AG09309 (cell line): ENCODE results near the gene DUOX1.

Experiments used
- DNase-seq: peaks from one replicate; pipeline ENCODE4 v3.0.0-alpha.2; 2010; ENCODE audit warnings: low read depth
- H3K4me3 ChIP-seq: 2 replicates; pipeline ENCODE4 v1.5.1; 2011; ENCODE audit warnings: mild to moderate bottlenecking, low read depth, low read length, moderate library complexity; ENCODE audit not compliant: control insufficient read depth
- TF ChIP-seq, protein P1 (sequence below): IDR thresholded peaks from 2 replicates; pipeline ENCODE4 v1.5.1; 2011; ENCODE audit warnings: mild to moderate bottlenecking, low read depth, low read length, inconsistent platforms; ENCODE audit not compliant: insufficient read depth, control insufficient read depth; ENCODE audit errors: missing control alignments

DUOX1 gene

DNA sequence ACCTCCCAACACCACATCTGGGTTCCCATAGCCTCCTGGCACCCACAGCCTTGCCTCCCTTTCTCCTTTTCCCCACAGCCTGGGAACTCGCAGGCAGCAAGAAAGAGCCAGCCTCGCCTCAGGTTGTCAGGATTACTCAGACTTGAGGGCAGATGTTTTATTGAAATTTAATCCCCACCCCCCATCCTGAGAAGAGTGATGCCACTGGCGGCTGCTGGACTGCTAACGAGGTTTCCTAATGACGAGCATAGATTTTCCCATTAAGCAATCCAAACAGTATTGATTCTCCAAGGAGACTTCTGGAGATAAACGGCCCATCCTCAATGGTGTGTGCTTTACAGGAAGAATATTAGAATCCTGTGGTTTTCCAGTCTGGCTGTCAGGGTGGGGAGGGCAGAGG is 44.3 kb downstream of the DUOX1 start:
- TF ChIP-seq, protein P1, sequence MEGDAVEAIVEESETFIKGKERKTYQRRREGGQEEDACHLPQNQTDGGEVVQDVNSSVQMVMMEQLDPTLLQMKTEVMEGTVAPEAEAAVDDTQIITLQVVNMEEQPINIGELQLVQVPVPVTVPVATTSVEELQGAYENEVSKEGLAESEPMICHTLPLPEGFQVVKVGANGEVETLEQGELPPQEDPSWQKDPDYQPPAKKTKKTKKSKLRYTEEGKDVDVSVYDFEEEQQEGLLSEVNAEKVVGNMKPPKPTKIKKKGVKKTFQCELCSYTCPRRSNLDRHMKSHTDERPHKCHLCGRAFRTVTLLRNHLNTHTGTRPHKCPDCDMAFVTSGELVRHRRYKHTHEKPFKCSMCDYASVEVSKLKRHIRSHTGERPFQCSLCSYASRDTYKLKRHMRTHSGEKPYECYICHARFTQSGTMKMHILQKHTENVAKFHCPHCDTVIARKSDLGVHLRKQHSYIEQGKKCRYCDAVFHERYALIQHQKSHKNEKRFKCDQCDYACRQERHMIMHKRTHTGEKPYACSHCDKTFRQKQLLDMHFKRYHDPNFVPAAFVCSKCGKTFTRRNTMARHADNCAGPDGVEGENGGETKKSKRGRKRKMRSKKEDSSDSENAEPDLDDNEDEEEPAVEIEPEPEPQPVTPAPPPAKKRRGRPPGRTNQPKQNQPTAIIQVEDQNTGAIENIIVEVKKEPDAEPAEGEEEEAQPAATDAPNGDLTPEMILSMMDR, result no peak
- H3K4me3 ChIP-seq, result no peak overlapping the region
- DNase-seq, result no peak

GRCh38 chr15:45174577-45174976 is 44.8 kb downstream of the DUOX1 start:
- DNase-seq, result no peak
- H3K4me3 ChIP-seq, result no peak overlapping the region
- TF ChIP-seq, protein P1, result no peak

- TF ChIP-seq, protein P1, result no peak
- no peak for DNase-seq
- no peak overlapping the region for H3K4me3 ChIP-seq
Measured at GRCh38 chr15:45177285-45177684, 47.5 kb downstream of the DUOX1 start.

DNA sequence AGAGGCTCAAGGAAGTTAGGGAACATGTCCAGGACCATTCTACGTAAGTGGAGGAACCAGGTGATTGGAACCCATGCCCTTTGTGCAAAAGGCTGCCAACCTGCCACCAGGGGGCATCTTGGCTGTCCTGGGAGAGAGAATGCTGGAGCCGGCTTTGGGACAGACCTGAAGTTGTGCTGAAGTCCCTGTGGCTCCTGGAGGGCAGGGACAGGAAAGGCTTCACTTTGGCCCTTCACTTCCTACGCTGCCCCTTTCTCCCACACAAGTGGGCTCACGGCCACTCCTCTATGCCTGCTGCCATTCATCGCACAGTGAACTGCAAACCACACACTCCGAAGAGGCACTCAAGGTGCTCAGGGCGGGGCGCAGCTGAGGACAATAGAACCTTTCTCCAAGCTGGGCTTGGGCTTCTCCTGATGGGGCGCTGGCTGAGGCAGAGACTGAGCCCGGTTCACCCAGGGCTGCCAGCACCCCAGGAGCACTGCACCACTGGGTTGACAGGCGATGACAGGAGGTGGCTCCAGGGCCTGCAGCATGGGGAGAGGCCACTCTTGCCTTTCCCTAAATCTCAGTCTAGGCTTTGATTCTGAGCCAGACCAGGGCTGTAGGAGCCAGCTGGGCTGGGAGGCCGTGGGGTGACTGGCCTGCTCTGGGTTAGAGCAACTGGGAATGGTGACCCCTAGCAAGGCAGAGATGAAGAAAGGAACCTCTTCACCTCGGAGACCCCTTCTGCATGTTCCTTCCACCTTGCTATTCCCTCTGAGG is 49.6 kb downstream of the DUOX1 start:
- no peak for DNase-seq
- H3K4me3 ChIP-seq, result no peak overlapping the region
- TF ChIP-seq, protein P1, result peak; percentile 56

DNA sequence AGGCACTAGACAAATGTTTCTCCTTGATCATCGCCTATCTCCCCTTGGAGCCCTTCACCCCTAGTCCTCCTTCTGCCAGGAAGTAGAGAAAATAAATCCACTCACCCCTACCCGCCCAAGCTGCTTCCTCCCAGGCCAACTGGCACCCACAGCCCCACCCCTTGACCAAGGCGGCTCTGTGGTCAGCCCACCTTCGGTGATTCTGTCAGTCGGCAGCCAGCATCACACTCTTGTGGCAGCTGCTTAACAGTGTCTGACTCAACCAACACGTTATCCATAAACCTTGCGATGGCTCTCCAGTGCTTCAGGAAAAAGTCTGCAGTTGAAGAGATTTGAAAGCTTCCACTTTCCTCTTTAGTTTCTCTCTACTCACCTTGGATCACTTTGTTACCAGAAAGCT is 50.4 kb downstream of the DUOX1 start:
- TF ChIP-seq, protein P1, result no peak
- H3K4me3 ChIP-seq, result no peak overlapping the region
- DNase-seq, result no peak

GRCh38 chr15:45180648-45181436 is 51.0 kb downstream of the DUOX1 start:
- no peak overlapping the region for H3K4me3 ChIP-seq
- TF ChIP-seq, protein P1, result no peak
- DNase-seq, result no peak
